ENCODE data around the gene RAPGEF6. TPM values are rescaled to one million over a fixed set of nuclear protein-coding genes. Genes with fewer than 3 reads are reported as not detected.

The RAPGEF6 gene
- total RNA-seq, 1 experiment from 2014 or later, result 26.1 TPM

- CTCF ChIA-PET, result no interaction called here
- POLR2A ChIA-PET (ENCODE audit: low non-redundant PET), result no interaction called here
These were observed 27.6 kb downstream of the RAPGEF6 start for GRCh38 chr5:131607418-131607817.

GRCh38 chr5:131605086-131605485 lies 29.9 kb downstream of the RAPGEF6 start:
- no peak overlapping the region for H3K4me3 ChIP-seq (ENCODE audit: low read depth, low read length, poor library complexity, severe bottlenecking)
- no peak for DNase-seq (ENCODE audit: low spot score)
- no peaks in the 10 kb centered on the region for H3K36me3 ChIP-seq (ENCODE audit: insufficient read depth, low read length, poor library complexity, severe bottlenecking)
- no peaks in the 10 kb centered on the region for H3K4me1 ChIP-seq (ENCODE audit: insufficient read depth, low read length, poor library complexity, severe bottlenecking)
- ChIA-PET CTCF (no interaction called here), POLR2A (ENCODE audit: low non-redundant PET) (no interaction called here)
- intact Hi-C loops (cut with micrococcal nuclease; ENCODE audit: unreplicated experiment), result no loop called here
- H3K9me3 ChIP-seq (ENCODE audit: low read depth, low read length, poor library complexity, severe bottlenecking), result no peaks in the 10 kb centered on the region
- no TSS peak for BruUV-seq (replicated peaks)
- no peaks in the 10 kb centered on the region for H3K27me3 ChIP-seq (replicated peaks; ENCODE audit: insufficient read depth, low read depth, low read length, poor library complexity)
- H3K27ac ChIP-seq (ENCODE audit: low read depth, low read length, poor library complexity, severe bottlenecking), result no peak overlapping the region
- TF ChIP-seq EZH2 (IDR thresholded peaks at IDR 0.05; ENCODE audit: borderline replicate concordance, low read depth, low read length, poor library complexity, severe bottlenecking), result no peak
- no peak for TF ChIP-seq CTCF (conservative IDR thresholded peaks at IDR 0.05; ENCODE audit: low read depth, low read length)

More at GRCh38 chr5:131607418-131607817, 27.6 kb downstream of the RAPGEF6 start:
- Histone ChIP-seq H3K27ac (ENCODE audit: low read depth, low read length, poor library complexity, severe bottlenecking) (no peak overlapping the region), H3K27me3 (replicated peaks; ENCODE audit: insufficient read depth, low read depth, low read length, poor library complexity) (no peaks in the 10 kb centered on the region), H3K4me3 (ENCODE audit: low read depth, low read length, poor library complexity, severe bottlenecking) (no peak overlapping the region), H3K36me3 (ENCODE audit: insufficient read depth, low read length, poor library complexity, severe bottlenecking) (no peaks in the 10 kb centered on the region), H3K4me1 (ENCODE audit: insufficient read depth, low read length, poor library complexity, severe bottlenecking) (no peaks in the 10 kb centered on the region), H3K9me3 (ENCODE audit: low read depth, low read length, poor library complexity, severe bottlenecking) (no peaks in the 10 kb centered on the region)
- TF ChIP-seq EZH2 (IDR thresholded peaks at IDR 0.05; ENCODE audit: borderline replicate concordance, low read depth, low read length, poor library complexity, severe bottlenecking) (no peak), CTCF (conservative IDR thresholded peaks at IDR 0.05; ENCODE audit: low read depth, low read length) (no peak)
- BruUV-seq (replicated peaks), result no TSS peak
- intact Hi-C loops (cut with micrococcal nuclease; ENCODE audit: unreplicated experiment), result no loop called here
- DNase-seq (ENCODE audit: low spot score), result no peak

GRCh38 chr5:131595088-131596033 lies 39.7 kb downstream of the RAPGEF6 start:
- no peak for TF ChIP-seq EZH2 (IDR thresholded peaks at IDR 0.05; ENCODE audit: borderline replicate concordance, low read depth, low read length, poor library complexity, severe bottlenecking)
- TF ChIP-seq CTCF (conservative IDR thresholded peaks at IDR 0.05; ENCODE audit: low read depth, low read length), result no peak
- Histone ChIP-seq H3K9me3 (ENCODE audit: low read depth, low read length, poor library complexity, severe bottlenecking) (peaks cover 6% of the 10 kb centered on the region), H3K27ac (ENCODE audit: low read depth, low read length, poor library complexity, severe bottlenecking) (no peak overlapping the region), H3K36me3 (ENCODE audit: insufficient read depth, low read length, poor library complexity, severe bottlenecking) (no peaks in the 10 kb centered on the region), H3K27me3 (replicated peaks; ENCODE audit: insufficient read depth, low read depth, low read length, poor library complexity) (no peaks in the 10 kb centered on the region), H3K4me1 (ENCODE audit: insufficient read depth, low read length, poor library complexity, severe bottlenecking) (no peaks in the 10 kb centered on the region), H3K4me3 (ENCODE audit: low read depth, low read length, poor library complexity, severe bottlenecking) (no peak overlapping the region)
- DNase-seq (ENCODE audit: low spot score), result no peak
- intact Hi-C loops (cut with micrococcal nuclease; ENCODE audit: unreplicated experiment), result no loop called here
- CTCF ChIA-PET, result no interaction called here
- POLR2A ChIA-PET (ENCODE audit: low non-redundant PET), result no interaction called here
- BruUV-seq (replicated peaks), result no TSS peak

All from A673 (cell line).